HepG2 (cell line): Measurements from ENCODE around the gene SCGB1C2. TPM values are rescaled to one million over a fixed set of nuclear protein-coding genes. Genes with fewer than 3 reads are reported as not detected.

Experiments
- ELF3 ChIP-seq: IDR thresholded peaks from 2 replicates; pipeline ENCODE4 v1.6.1; 2016; ENCODE audit warnings: missing genetic modification reagents, missing compliant biosample characterization
- FIP1L1 ChIP-seq: fragments of 200-400 bp; formaldehyde crosslinking; IDR thresholded peaks from 2 replicates; pipeline ENCODE4 v1.6.1; 2018; ENCODE audit warnings: low read depth, mild to moderate bottlenecking, low read length, moderate library complexity, borderline replicate concordance; ENCODE audit not compliant: insufficient read depth
- KLF16 ChIP-seq, 2 experiments: sonication (generic) in 1 of 2; formaldehyde crosslinking in 1 of 2; IDR thresholded peaks; 2 replicates each; pipeline versions ENCODE4 v1.6.1 to v1.8.0; 2016 to 2023; ENCODE audit warnings: missing genetic modification reagents in 2 of 2, missing compliant biosample characterization in 1 of 2
- MLLT10 ChIP-seq: sonication (generic); formaldehyde crosslinking; IDR thresholded peaks from 2 replicates; pipeline ENCODE4 v1.4.0; 2020; ENCODE audit warnings: missing genetic modification reagents
- SMARCC2 ChIP-seq: fragments of 450-650 bp; IDR thresholded peaks from 2 replicates; pipeline ENCODE4 v1.6.1; 2017; ENCODE audit warnings: antibody characterized with exemption, mild to moderate bottlenecking
- ZEB1 ChIP-seq: IDR thresholded peaks from 2 replicates; pipeline ENCODE4 v1.6.1; 2012; ENCODE audit warnings: mild to moderate bottlenecking, low read depth, inconsistent platforms; ENCODE audit not compliant: insufficient replicate concordance
- ZMAT3 ChIP-seq: sonication (generic); formaldehyde crosslinking; conservative IDR thresholded peaks from 2 replicates; pipeline ENCODE4 v1.7.0; 2021; ENCODE audit warnings: missing genetic modification reagents
- ZNF160 ChIP-seq: sonication (generic); formaldehyde crosslinking; IDR thresholded peaks from 2 replicates; pipeline ENCODE4 v1.8.0; 2022; ENCODE audit warnings: mild to moderate bottlenecking, inconsistent platforms, missing genetic modification reagents
- ZNF317 ChIP-seq: sonication (generic); formaldehyde crosslinking; IDR thresholded peaks from 2 replicates; pipeline ENCODE4 v1.5.0; 2020; ENCODE audit warnings: mild to moderate bottlenecking, missing genetic modification reagents
- ZNF326 ChIP-seq: sonication (generic); formaldehyde crosslinking; IDR thresholded peaks from 2 replicates; pipeline ENCODE4 v1.4.0; 2020; ENCODE audit warnings: missing genetic modification reagents, borderline replicate concordance
- ZNF691 ChIP-seq: sonication (generic); formaldehyde crosslinking; IDR thresholded peaks from 2 replicates; pipeline ENCODE4 v1.4.0; 2020; ENCODE audit warnings: missing genetic modification reagents, low read depth, mild to moderate bottlenecking, borderline replicate concordance
- ZNF768 ChIP-seq: sonication (generic); formaldehyde crosslinking; IDR thresholded peaks from 2 replicates; pipeline ENCODE4 v1.4.0; 2020; ENCODE audit warnings: missing genetic modification reagents
- polyA plus RNA-seq, 8 experiments: library from polyadenylated mRNA; depleted of rRNA in 3 of 8; stranded (reverse) in 7 of 8; unstranded in 1 of 8; fragments of >200 nt; fragmentation: Illumina TruSeq in 4 of 8; extraction: Trizol in 4 of 8; gene quantifications; 2 replicates each; pipeline versions ENCODE4 v1.2.1 to v1.2.3, GENCODE V29; 2011 to 2016; ENCODE audit warnings: low read depth in 4 of 8, missing spikeins in 1 of 8, mixed read lengths in 1 of 8; ENCODE audit not compliant: insufficient read depth in 1 of 8
- total RNA-seq, 5 experiments: library from RNA; depleted of rRNA; stranded (reverse); fragments of >200 nt; fragmentation: Illumina TruSeq; extraction: Trizol; gene quantifications; 2 replicates each; pipeline ENCODE4 v1.2.3, GENCODE V29; 2016; ENCODE audit warnings: low read depth in 1 of 5
- TF ChIP-seq, protein P1 (sequence below): sonication (generic); formaldehyde crosslinking; IDR thresholded peaks from 2 replicates; pipeline ENCODE4 v1.5.1; 2020; ENCODE audit warnings: mild to moderate bottlenecking, missing genetic modification reagents, moderate library complexity
- TF ChIP-seq, protein P2 (sequence below): sonication (generic); formaldehyde crosslinking; IDR thresholded peaks from 2 replicates; pipeline ENCODE4 v1.4.0; 2020; ENCODE audit warnings: missing genetic modification reagents
- TF ChIP-seq, protein P3 (sequence below), 2 experiments: sonication (generic) in 1 of 2; formaldehyde crosslinking in 1 of 2; IDR thresholded peaks; 2 replicates each; pipeline versions ENCODE4 v1.4.0 to v1.6.1; 2018 to 2020; ENCODE audit warnings: missing genetic modification reagents in 2 of 2, borderline replicate concordance in 1 of 2, low read depth in 1 of 2, mild to moderate bottlenecking in 1 of 2, missing biosample characterization in 1 of 2
- TF ChIP-seq, protein P4 (sequence below): sonication (generic); formaldehyde crosslinking; IDR thresholded peaks from 2 replicates; pipeline ENCODE4 v1.4.0; 2020; ENCODE audit warnings: mild to moderate bottlenecking, missing genetic modification reagents
- TF ChIP-seq, protein P5 (sequence below): sonication (generic); formaldehyde crosslinking; IDR thresholded peaks from 2 replicates; pipeline ENCODE4 v1.5.0; 2020; ENCODE audit warnings: missing genetic modification reagents

SCGB1C2 gene
- total and polyA plus RNA-seq, 2 of the 13 experiments (the other 11 are each of a cell fraction or from before 2014, with no cell fraction given) = not detected

DNA sequence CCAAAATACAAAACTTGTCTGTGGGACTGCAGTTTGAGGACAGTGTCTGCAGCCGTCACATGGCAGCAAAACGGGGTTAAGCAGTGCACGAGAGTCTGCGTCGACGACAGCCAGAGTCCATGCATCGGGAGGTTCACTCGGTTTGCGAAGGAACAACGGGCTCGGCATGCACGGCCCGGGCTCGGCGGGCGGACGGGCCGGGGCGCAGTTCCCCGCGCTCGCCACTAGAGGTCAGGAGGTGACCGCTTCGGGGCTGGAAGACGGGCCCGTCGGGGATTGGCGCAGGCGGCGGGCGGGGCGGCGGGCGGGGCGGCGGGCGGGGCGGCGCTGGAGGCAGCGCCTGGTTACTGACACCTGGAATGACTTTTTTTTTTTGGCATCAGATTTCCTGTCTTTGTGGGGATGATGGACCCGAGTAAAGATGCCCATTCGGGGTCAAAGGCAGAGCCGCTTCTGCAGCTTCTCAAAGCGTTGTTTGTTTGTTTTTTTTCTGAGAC is 6.5 kb downstream of the SCGB1C2 start (continued):
- TF ChIP-seq FIP1L1 = no peak
- TF ChIP-seq, protein P1, sequence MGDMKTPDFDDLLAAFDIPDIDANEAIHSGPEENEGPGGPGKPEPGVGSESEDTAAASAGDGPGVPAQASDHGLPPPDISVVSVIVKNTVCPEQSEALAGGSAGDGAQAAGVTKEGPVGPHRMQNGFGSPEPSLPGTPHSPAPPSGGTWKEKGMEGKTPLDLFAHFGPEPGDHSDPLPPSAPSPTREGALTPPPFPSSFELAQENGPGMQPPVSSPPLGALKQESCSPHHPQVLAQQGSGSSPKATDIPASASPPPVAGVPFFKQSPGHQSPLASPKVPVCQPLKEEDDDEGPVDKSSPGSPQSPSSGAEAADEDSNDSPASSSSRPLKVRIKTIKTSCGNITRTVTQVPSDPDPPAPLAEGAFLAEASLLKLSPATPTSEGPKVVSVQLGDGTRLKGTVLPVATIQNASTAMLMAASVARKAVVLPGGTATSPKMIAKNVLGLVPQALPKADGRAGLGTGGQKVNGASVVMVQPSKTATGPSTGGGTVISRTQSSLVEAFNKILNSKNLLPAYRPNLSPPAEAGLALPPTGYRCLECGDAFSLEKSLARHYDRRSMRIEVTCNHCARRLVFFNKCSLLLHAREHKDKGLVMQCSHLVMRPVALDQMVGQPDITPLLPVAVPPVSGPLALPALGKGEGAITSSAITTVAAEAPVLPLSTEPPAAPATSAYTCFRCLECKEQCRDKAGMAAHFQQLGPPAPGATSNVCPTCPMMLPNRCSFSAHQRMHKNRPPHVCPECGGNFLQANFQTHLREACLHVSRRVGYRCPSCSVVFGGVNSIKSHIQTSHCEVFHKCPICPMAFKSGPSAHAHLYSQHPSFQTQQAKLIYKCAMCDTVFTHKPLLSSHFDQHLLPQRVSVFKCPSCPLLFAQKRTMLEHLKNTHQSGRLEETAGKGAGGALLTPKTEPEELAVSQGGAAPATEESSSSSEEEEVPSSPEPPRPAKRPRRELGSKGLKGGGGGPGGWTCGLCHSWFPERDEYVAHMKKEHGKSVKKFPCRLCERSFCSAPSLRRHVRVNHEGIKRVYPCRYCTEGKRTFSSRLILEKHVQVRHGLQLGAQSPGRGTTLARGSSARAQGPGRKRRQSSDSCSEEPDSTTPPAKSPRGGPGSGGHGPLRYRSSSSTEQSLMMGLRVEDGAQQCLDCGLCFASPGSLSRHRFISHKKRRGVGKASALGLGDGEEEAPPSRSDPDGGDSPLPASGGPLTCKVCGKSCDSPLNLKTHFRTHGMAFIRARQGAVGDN (CRISPR knock-in tag) = peak; percentile 80
- TF ChIP-seq, protein P2, sequence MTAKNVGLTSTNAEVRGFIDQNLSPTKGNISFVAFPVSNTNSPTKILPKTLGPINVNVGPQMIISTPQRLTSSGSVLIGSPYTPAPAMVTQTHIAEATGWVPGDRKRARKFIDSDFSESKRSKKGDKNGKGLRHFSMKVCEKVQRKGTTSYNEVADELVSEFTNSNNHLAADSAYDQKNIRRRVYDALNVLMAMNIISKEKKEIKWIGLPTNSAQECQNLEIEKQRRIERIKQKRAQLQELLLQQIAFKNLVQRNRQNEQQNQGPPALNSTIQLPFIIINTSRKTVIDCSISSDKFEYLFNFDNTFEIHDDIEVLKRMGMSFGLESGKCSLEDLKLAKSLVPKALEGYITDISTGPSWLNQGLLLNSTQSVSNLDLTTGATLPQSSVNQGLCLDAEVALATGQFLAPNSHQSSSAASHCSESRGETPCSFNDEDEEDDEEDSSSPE (CRISPR knock-in tag) = peak; percentile 59; the same call in 1 of the 2 replicates
- TF ChIP-seq ELF3 (CRISPR knock-in tag) = no peak
- TF ChIP-seq ZNF326 = no peak
- TF ChIP-seq SMARCC2 = no peak
- TF ChIP-seq, protein P3, sequence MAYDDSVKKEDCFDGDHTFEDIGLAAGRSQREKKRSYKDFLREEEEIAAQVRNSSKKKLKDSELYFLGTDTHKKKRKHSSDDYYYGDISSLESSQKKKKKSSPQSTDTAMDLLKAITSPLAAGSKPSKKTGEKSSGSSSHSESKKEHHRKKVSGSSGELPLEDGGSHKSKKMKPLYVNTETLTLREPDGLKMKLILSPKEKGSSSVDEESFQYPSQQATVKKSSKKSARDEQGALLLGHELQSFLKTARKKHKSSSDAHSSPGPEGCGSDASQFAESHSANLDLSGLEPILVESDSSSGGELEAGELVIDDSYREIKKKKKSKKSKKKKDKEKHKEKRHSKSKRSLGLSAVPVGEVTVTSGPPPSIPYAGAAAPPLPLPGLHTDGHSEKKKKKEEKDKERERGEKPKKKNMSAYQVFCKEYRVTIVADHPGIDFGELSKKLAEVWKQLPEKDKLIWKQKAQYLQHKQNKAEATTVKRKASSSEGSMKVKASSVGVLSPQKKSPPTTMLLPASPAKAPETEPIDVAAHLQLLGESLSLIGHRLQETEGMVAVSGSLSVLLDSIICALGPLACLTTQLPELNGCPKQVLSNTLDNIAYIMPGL (CRISPR knock-in tag; IDR thresholded peaks at IDR 0.05; ENCODE audit: borderline replicate concordance in 1 of 2, low read depth in 1 of 2) = peak; percentile 55 to 60; a peak in 3 of 4 replicates
- TF ChIP-seq ZNF160 = no peak
- 0 out of 4 replicates have a peak, but pooled peaks of 1 of the 2 experiments have one; percentile 45 for TF ChIP-seq KLF16 (CRISPR knock-in tag; IDR thresholded peaks at IDR 0.05)
- TF ChIP-seq ZNF691 (CRISPR knock-in tag) = peak; percentile 47; the same call in 1 of the 2 replicates
- TF ChIP-seq ZEB1 = no peak
- TF ChIP-seq, protein P4, sequence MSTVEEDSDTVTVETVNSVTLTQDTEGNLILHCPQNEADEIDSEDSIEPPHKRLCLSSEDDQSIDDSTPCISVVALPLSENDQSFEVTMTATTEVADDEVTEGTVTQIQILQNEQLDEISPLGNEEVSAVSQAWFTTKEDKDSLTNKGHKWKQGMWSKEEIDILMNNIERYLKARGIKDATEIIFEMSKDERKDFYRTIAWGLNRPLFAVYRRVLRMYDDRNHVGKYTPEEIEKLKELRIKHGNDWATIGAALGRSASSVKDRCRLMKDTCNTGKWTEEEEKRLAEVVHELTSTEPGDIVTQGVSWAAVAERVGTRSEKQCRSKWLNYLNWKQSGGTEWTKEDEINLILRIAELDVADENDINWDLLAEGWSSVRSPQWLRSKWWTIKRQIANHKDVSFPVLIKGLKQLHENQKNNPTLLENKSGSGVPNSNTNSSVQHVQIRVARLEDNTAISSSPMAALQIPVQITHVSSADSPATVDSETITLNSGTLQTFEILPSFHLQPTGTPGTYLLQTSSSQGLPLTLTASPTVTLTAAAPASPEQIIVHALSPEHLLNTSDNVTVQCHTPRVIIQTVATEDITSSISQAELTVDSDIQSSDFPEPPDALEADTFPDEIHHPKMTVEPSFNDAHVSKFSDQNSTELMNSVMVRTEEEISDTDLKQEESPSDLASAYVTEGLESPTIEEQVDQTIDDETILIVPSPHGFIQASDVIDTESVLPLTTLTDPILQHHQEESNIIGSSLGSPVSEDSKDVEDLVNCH = no peak
- TF ChIP-seq, protein P5, sequence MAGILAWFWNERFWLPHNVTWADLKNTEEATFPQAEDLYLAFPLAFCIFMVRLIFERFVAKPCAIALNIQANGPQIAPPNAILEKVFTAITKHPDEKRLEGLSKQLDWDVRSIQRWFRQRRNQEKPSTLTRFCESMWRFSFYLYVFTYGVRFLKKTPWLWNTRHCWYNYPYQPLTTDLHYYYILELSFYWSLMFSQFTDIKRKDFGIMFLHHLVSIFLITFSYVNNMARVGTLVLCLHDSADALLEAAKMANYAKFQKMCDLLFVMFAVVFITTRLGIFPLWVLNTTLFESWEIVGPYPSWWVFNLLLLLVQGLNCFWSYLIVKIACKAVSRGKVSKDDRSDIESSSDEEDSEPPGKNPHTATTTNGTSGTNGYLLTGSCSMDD (CRISPR knock-in tag) = no peak
- no peak for TF ChIP-seq MLLT10
- TF ChIP-seq ZMAT3 = no peak
- TF ChIP-seq ZNF768 = peak; percentile 16; the same call in 1 of the 2 replicates
- TF ChIP-seq ZNF317 (CRISPR knock-in tag) = no peak
